Heart right ventricle (tissue), 16 donors: ENCODE data around the gene MT3. TPM values are rescaled to one million over a fixed set of nuclear protein-coding genes. Genes with fewer than 3 reads are reported as not detected.

Experiments
- ATAC-seq, 8 donors: fragments of 200-7000 bp; cut with Tn5 transposase; one replicate each; pipeline ENCODE4 v1.9.1; 2020; ENCODE audit warnings: mild to moderate bottlenecking in 8 of 8, moderate library complexity in 8 of 8, moderate number of reproducible peaks in 1 of 8
- DNase-seq, 2 donors: peaks; one replicate each; pipeline ENCODE4 v3.0.0-alpha.2; 2020
- H3K27ac ChIP-seq, 10 donors: fragments of 200-600 bp; sonication (generic) in 2 of 10; one replicate each; pipeline versions ENCODE4 v1.5.0 to v1.8.0; 2020 to 2022; ENCODE audit warnings: mild to moderate bottlenecking in 3 of 10
- H3K27me3 ChIP-seq, 7 donors: fragments of 200-600 bp; one replicate each; pipeline ENCODE4 v1.8.0; 2021 to 2022; ENCODE audit warnings: mild to moderate bottlenecking in 2 of 7
- H3K36me3 ChIP-seq, 9 donors: fragments of 200-600 bp; sonication (generic) in 1 of 9; one replicate each; pipeline versions ENCODE4 v1.5.0 to v1.8.0; 2020 to 2022; ENCODE audit warnings: mild to moderate bottlenecking in 2 of 9
- H3K4me1 ChIP-seq, 9 donors: fragments of 200-600 bp; sonication (generic) in 1 of 9; one replicate each; pipeline versions ENCODE4 v1.5.0 to v1.8.0; 2020 to 2022; ENCODE audit warnings: mild to moderate bottlenecking in 4 of 9
- H3K4me3 ChIP-seq, 10 donors: fragments of 200-600 bp; sonication (generic) in 2 of 10; one replicate each; pipeline versions ENCODE4 v1.5.0 to v1.8.0; 2020 to 2022; ENCODE audit warnings: mild to moderate bottlenecking in 7 of 10, moderate library complexity in 2 of 10
- H3K9me3 ChIP-seq, 11 donors: fragments of 200-600 bp in 10 of 11; sonication (generic) in 2 of 11; one replicate each; pipeline versions ENCODE4 v1.5.0 to v1.8.0; 2013 to 2022; ENCODE audit warnings: mild to moderate bottlenecking in 2 of 11, control low read depth in 1 of 11, moderate library complexity in 1 of 11
- WGBS, 2 donors: extraction: QIAGEN DNeasy Blood & Tissue Kit; methylation state at CpG; one replicate each; pipeline ENCODE4 v1.1.7; 2013; ENCODE audit warnings: inconsistent platforms in 1 of 2; 5-methylcytosine and 5-hydroxymethylcytosine counted together
- intact Hi-C, 10 donors: fragments of 100-400 bp; cut with DNase I; formaldehyde crosslinking; loops; one replicate each; pipeline versions ENCODE4 v1.11.1 to v1.14.2; 2022
- polyA plus RNA-seq, 2 donors: library from polyadenylated mRNA; stranded (reverse); fragments of 200-250 nt; gene quantifications; one replicate each; pipeline ENCODE4 v1.2.3, GENCODE V29; 2013
- total RNA-seq, 10 donors: library from RNA; stranded (reverse); fragmentation: NEBNext Ultra II Directional in 3 of 10; extraction: Animal tissue kit (Norgen Biotek cat#: 25700) in 3 of 10; gene quantifications; one replicate each; pipeline versions ENCODE4 v1.2.1 to v1.2.4, GENCODE V29; 2021 to 2023
- TF ChIP-seq, protein P1 (sequence below), 9 donors: fragments of 200-600 bp; sonication (generic) in 2 of 9; IDR thresholded peaks; one replicate each; pipeline versions ENCODE4 v1.5.0 to v1.8.0; 2021 to 2022; ENCODE audit warnings: antibody characterized with exemption in 9 of 9, mild to moderate bottlenecking in 5 of 9, moderate library complexity in 1 of 9
- donor health status: Arrhythmogenic right ventricular cardiomyopathy.
- donor health status: ischemic (EF 13 %, LVEDD 7.1; RV severe dilation, severe dysfunction).
- donor health status: healthy with polysubstance abuse.
- donor health status: DM: no; HTN: yes; CAD: no.
- donor health status: DM: no; HTN: no; CAD: no.
- donor health status: ischemic (EF 25% LVEDD 6.9; RV normal size, moderate dysfunction).
- donor health status: ischemic (EF 25% LVEDD 5.7; RV mildly dilated, moderate dysfunction).
- donor health status: healthy.
- donor health status: DM: yes; HTN: yes; CAD: no.
- donor health status: Ischemic cardiomyopathy.
- donor health status: ischemic (EF 35%, LVEDD 5.7; RV mildly dilated, moderate dysfunction).
- donor health status: nonischemic (EF 11% LVEDD 7.7; RV severe dilation, severe dysfunction).
- donor health status: DM: yes; HTN: yes; CAD: no.
- donor health status: PGD.
- donor health status: ischemic (EF 29% LVEDD 5.4; RV normal size, mild dysfunction).
- donor health status: nonischemic (EF 23%, LVEDD 6.1; RV moderate dilation, normal function).

Gene MT3
- total and polyA plus RNA-seq, 12 donors = 1.9 to 29.8 (median 4.4) TPM

DNA sequence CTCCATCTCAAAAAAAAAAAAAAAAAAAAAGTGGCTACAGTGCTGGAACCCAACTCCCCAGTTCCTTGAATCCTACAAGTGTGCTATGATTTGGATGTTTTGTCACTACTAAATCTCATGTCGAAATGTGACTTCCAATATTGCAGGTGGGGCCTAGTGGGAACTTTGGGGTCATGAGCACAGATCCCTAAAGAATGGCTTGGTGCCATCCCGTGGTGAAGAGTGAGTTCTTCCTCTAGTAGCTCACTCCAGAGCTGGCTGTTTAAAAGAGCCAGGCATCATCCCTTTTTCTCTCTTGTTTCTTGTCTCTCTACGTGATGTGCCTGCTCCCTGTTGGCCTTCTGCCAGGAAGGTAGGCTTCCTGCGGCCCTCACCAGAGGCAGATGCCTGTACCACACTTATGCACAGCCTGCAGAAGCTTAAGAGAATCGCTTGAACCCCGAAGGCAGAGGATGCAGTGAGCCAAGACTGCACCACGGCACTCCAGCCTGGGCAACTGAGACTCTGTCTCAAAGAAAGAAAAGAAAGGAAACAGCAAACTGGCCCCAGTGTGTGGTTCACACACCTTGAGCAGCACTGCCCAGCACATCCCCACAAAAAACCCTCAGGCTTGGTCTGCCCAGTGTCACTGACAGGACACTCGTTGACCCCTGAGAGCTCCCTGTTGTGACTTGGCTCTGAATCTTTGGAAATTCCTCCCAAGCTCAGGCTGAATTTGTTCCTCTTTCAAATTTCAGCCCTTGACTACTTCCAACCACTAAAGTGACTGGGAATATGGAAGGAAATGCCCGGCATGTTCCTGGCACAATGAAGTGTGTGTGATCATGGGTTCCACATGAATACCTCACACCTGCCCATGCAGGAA is 39.4 kb downstream of the MT3 start:
- H3K36me3 ChIP-seq = no peaks in the 10 kb centered on the region
- intact Hi-C loops = loop anchor here in 2 of 10 donors (5.0 kb wide), 1 partner anchor 54 kb away; the partner anchor contains the start of gene MT1X (in 2 of the 2)
- H3K9me3 ChIP-seq = no peaks in the 10 kb centered on the region
- no peak overlapping the region for H3K27ac ChIP-seq
- H3K27me3 ChIP-seq = peaks cover 0 to 34% (median 0%) of the 10 kb centered on the region in 7 donors
- ATAC-seq (no peak), DNase-seq (no peak)
- 71 to 79% methylated on average over 9 of the region's 9 CpGs for WGBS, 2 donors
- H3K4me1 ChIP-seq = peaks cover 0 to 41% (median 22%) of the 10 kb centered on the region in 9 donors
- no peak overlapping the region for H3K4me3 ChIP-seq
- TF ChIP-seq, protein P1, sequence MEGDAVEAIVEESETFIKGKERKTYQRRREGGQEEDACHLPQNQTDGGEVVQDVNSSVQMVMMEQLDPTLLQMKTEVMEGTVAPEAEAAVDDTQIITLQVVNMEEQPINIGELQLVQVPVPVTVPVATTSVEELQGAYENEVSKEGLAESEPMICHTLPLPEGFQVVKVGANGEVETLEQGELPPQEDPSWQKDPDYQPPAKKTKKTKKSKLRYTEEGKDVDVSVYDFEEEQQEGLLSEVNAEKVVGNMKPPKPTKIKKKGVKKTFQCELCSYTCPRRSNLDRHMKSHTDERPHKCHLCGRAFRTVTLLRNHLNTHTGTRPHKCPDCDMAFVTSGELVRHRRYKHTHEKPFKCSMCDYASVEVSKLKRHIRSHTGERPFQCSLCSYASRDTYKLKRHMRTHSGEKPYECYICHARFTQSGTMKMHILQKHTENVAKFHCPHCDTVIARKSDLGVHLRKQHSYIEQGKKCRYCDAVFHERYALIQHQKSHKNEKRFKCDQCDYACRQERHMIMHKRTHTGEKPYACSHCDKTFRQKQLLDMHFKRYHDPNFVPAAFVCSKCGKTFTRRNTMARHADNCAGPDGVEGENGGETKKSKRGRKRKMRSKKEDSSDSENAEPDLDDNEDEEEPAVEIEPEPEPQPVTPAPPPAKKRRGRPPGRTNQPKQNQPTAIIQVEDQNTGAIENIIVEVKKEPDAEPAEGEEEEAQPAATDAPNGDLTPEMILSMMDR (IDR thresholded peaks at IDR 0.05) = no peak

DNA sequence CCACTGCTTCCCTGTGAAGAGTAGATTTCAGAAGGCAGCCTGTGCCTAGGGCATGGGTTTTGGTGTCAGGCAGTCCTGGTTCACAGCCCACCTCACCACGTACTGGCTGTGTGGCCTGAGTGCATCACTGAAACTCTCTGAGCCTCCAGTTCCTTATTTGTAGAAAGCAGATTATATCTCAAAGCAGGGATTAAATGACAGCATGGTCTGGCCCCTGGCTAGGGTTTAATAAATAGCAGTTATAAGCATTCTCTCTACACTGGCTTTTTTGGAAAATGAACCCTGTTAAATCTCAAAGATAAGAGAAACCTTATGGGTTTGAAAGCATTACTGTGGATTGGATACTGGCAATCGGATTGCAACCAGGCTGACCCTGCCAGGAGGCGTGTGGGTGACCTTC is 40.2 kb downstream of the MT3 start:
- DNase-seq (no peak), ATAC-seq (no peak)
- H3K27me3 ChIP-seq = peaks cover 0 to 42% (median 3%) of the 10 kb centered on the region in 7 donors
- H3K4me1 ChIP-seq = peaks cover 0 to 41% (median 22%) of the 10 kb centered on the region in 9 donors
- H3K27ac ChIP-seq = no peak overlapping the region
- intact Hi-C loops = loop anchor here in 2 of 10 donors (5.0 kb wide), 1 partner anchor 53 kb away; the partner anchor contains the start of gene MT1X (in 2 of the 2)
- no peaks in the 10 kb centered on the region for H3K9me3 ChIP-seq
- no peaks in the 10 kb centered on the region for H3K36me3 ChIP-seq
- TF ChIP-seq, protein P1 (IDR thresholded peaks at IDR 0.05) = no peak
- no peak overlapping the region for H3K4me3 ChIP-seq
- 86 to 94% methylated on average over 3 of the region's 3 CpGs for WGBS, 2 donors

DNA sequence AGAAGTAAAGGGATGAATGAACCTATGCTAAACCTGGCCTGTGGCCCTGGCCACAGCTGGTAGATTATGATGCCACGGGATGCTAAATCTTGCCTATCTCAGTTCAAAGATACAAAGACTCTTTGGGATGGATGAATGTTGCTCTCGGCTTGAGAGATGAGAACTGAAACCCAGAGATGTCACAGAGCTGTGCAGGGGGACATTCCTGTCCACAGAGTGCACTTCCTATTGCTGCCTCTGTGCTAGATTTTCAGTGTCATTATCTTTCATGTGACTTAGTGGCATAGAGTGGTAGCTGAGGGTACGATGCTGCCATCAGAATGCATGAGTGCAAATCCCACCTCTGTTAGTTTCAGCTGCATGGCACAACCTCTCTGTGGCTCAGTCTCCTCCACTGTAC is 40.8 kb downstream of the MT3 start:
- Histone ChIP-seq H3K4me1 (peaks cover 0 to 43% (median 22%) of the 10 kb centered on the region in 9 donors), H3K27ac (no peak overlapping the region), H3K9me3 (no peaks in the 10 kb centered on the region), H3K36me3 (no peaks in the 10 kb centered on the region), H3K27me3 (peaks cover 0 to 48% (median 9%) of the 10 kb centered on the region in 7 donors), H3K4me3 (no peak overlapping the region)
- no peak for DNase-seq
- WGBS, 2 donors = 77 to 78% methylated on average over 3 of the region's 3 CpGs
- intact Hi-C loops = no loop called here
- TF ChIP-seq, protein P1 (IDR thresholded peaks at IDR 0.05) = no peak
- no peak for ATAC-seq

DNA sequence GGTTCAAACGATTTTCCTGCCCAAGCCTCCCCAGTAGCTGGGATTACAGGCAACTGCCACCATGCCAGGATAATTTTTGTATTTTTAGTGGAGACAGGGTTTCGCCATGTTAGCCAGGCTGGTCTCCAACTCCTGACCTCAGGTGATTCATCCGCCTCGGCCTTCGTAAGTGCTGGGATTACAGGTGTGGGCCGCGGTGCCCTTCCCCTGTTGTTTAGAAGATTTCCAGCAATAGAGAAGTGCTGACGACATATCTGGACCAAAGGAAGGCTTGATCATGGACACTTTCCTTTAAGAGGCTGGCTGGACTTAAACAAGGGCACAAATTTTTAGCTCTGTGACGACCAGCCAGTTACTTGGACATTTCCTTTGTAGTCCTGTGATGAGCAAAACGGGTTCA is 41.9 kb downstream of the MT3 start:
- TF ChIP-seq, protein P1 (IDR thresholded peaks at IDR 0.05) = no peak
- WGBS, 2 donors = 93 to 94% methylated on average over 10 of the region's 10 CpGs
- Histone ChIP-seq H3K27ac (peak overlapping the region in 5 of 10 donors; percentile 71 to 82 (median 80)), H3K4me1 (peaks cover 0 to 43% (median 24%) of the 10 kb centered on the region in 9 donors), H3K4me3 (no peak overlapping the region), H3K36me3 (no peaks in the 10 kb centered on the region), H3K27me3 (peaks cover 3 to 55% (median 19%) of the 10 kb centered on the region in 7 donors), H3K9me3 (no peaks in the 10 kb centered on the region)
- no peak for ATAC-seq
- intact Hi-C loops = no loop called here
- DNase-seq = no peak
